Gastrocnemius medialis (tissue), 4 donors: ENCODE data around the gene MBNL1. TPM values are rescaled to one million over a fixed set of nuclear protein-coding genes. Genes with fewer than 3 reads are reported as not detected.

Experiments
- ATAC-seq, 2 donors: fragments of 150-250 bp; one replicate each; pipeline ENCODE4 v1.9.1; 2016
- DNase-seq, 2 donors: peaks; one replicate each; pipeline ENCODE4 v3.0.0-alpha.2; 2019
- H3K27ac ChIP-seq, 4 donors: fragments of 200-600 bp; sonication (generic); 1 replicate in 1 of 4; 2 replicates in 3 of 4; pipeline ENCODE4 v1.5.1; 2016 to 2018; ENCODE audit warnings: mild to moderate bottlenecking in 2 of 4, moderate library complexity in 1 of 4
- H3K27me3 ChIP-seq, 3 donors: fragments of 200-600 bp; sonication (generic) in 2 of 3; 1 replicate in 1 of 3; 2 replicates in 2 of 3; pipeline versions ENCODE4 v1.5.1 to v1.6.0; 2016 to 2019; ENCODE audit warnings: mild to moderate bottlenecking in 1 of 3, moderate library complexity in 1 of 3
- H3K36me3 ChIP-seq, 2 donors: fragments of 200-600 bp; sonication (generic) in 1 of 2; one replicate each; pipeline ENCODE4 v1.5.1; 2017 to 2018
- H3K4me1 ChIP-seq, 2 donors: fragments of 200-600 bp; sonication (generic) in 1 of 2; one replicate each; pipeline ENCODE4 v1.5.1; 2016 to 2017; ENCODE audit warnings: mild to moderate bottlenecking in 2 of 2
- H3K4me3 ChIP-seq, 4 donors: fragments of 200-600 bp; sonication (generic) in 3 of 4; 1 replicate in 1 of 4; 2 replicates in 3 of 4; pipeline ENCODE4 v1.5.1; 2016 to 2019; ENCODE audit warnings: mild to moderate bottlenecking in 2 of 4
- H3K9me3 ChIP-seq, 3 donors: fragments of 200-600 bp; sonication (generic) in 2 of 3; 1 replicate in 1 of 3; 2 replicates in 2 of 3; pipeline ENCODE4 v1.5.1; 2016 to 2019
- POLR2A ChIP-seq, 2 donors: fragments of 450-650 bp; IDR thresholded peaks; one replicate each; pipeline ENCODE4 v1.6.1; 2017; ENCODE audit warnings: antibody characterized with exemption in 2 of 2, mild to moderate bottlenecking in 2 of 2, moderate library complexity in 2 of 2
- in situ Hi-C, 4 donors: fragments of 200-750 bp; cut with MboI; loops; one replicate each; pipeline versions ENCODE4 v1.15.0 to v1.8.0; 2017; ENCODE audit warnings: low sequenced_read_pairs in 4 of 4
- intact Hi-C: fragments of 100-400 bp; cut with DNase I; formaldehyde crosslinking; loops from one replicate; pipeline ENCODE4 v1.15.1; 2023; ENCODE audit warnings: low total_unique reads
- total RNA-seq, 4 donors: library from RNA; depleted of rRNA; stranded (reverse); fragments of >200 nt; gene quantifications; one replicate each; pipeline versions ENCODE4 v1.1.0 to v1.2.3, GENCODE V29; 2016
- TF ChIP-seq, protein P1 (sequence below), 5 experiments: fragments of 450-650 bp in 3 of 5; fragments of 200-600 bp in 2 of 5; sonication (generic) in 2 of 5; IDR thresholded peaks in 4 of 5; conservative IDR thresholded peaks in 1 of 5; 1 replicate in 4 of 5; 2 replicates in 1 of 5; pipeline ENCODE4 v1.5.1; 2016 to 2019; ENCODE audit warnings: antibody characterized with exemption in 5 of 5, mild to moderate bottlenecking in 3 of 5, moderate library complexity in 3 of 5

Gene MBNL1
- total RNA-seq, 4 donors from 2014 or later: 519 to 597 (median 557) TPM

DNA sequence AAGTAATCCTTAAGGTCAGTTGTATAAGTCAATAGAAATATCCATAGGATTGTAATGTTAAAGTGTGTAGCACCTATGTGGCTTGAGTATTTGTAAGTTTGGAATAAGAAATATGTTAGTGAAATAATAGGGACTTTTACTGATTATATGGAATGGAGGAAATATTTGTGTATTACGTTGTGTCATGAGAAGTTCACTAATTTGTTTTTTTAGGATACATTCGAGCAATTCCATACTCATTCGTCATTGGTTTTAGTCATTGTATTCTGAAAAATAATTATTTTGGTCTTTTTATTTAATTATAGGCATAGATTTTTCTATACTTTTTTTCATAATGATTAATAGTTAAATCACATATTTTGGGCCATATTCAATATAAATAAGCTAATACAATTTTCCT, 21.0 kb downstream of the MBNL1 start:
- TF ChIP-seq, protein P1, sequence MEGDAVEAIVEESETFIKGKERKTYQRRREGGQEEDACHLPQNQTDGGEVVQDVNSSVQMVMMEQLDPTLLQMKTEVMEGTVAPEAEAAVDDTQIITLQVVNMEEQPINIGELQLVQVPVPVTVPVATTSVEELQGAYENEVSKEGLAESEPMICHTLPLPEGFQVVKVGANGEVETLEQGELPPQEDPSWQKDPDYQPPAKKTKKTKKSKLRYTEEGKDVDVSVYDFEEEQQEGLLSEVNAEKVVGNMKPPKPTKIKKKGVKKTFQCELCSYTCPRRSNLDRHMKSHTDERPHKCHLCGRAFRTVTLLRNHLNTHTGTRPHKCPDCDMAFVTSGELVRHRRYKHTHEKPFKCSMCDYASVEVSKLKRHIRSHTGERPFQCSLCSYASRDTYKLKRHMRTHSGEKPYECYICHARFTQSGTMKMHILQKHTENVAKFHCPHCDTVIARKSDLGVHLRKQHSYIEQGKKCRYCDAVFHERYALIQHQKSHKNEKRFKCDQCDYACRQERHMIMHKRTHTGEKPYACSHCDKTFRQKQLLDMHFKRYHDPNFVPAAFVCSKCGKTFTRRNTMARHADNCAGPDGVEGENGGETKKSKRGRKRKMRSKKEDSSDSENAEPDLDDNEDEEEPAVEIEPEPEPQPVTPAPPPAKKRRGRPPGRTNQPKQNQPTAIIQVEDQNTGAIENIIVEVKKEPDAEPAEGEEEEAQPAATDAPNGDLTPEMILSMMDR (IDR thresholded peaks at IDR 0.05 in 4 of 5, conservative IDR thresholded peaks at IDR 0.05 in 1 of 5): no peak
- TF ChIP-seq POLR2A (IDR thresholded peaks at IDR 0.05): no peak
- intact Hi-C loops (no loop called here), in situ Hi-C loops (no loop called here)
- peak overlapping the region in 1 of 4 donors; percentile 10 for H3K4me3 ChIP-seq
- no peaks in the 10 kb centered on the region for H3K27me3 ChIP-seq
- no peaks in the 10 kb centered on the region for H3K36me3 ChIP-seq
- H3K4me1 ChIP-seq: peaks cover 84 to 87% of the 10 kb centered on the region in 2 donors
- H3K9me3 ChIP-seq: no peaks in the 10 kb centered on the region
- DNase-seq (no peak), ATAC-seq (no peak)
- peak overlapping the region; percentile 58 to 92 (median 86) for H3K27ac ChIP-seq

DNA sequence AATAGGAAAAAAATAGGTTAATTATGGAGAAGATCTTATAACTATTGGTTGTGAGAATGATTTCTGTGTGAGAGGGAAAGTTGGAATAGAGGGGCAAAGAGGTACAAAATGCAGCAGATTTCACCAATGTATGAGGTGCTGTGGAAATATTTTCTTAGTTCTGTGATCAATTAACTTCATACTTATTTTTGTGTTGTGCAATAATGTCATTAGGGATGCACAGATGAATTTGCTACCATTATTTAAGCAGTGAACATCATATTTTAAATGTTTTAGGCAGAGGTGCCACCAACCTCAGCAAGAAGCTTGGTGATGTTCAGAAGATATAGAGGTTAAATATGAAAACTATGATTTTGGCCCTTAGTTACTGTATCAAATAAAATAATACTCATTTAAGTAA, 21.6 kb downstream of the MBNL1 start:
- no peak for DNase-seq
- peak overlapping the region; percentile 58 to 92 (median 86) for H3K27ac ChIP-seq
- intact Hi-C loops: no loop called here
- H3K4me3 ChIP-seq: no peak overlapping the region
- in situ Hi-C loops: no loop called here
- no peaks in the 10 kb centered on the region for H3K36me3 ChIP-seq
- no peak for TF ChIP-seq POLR2A (IDR thresholded peaks at IDR 0.05)
- TF ChIP-seq, protein P1 (IDR thresholded peaks at IDR 0.05 in 4 of 5, conservative IDR thresholded peaks at IDR 0.05 in 1 of 5): no peak
- no peaks in the 10 kb centered on the region for H3K27me3 ChIP-seq
- no peaks in the 10 kb centered on the region for H3K9me3 ChIP-seq
- peaks cover 84 to 87% of the 10 kb centered on the region in 2 donors for H3K4me1 ChIP-seq
- ATAC-seq: no peak

DNA sequence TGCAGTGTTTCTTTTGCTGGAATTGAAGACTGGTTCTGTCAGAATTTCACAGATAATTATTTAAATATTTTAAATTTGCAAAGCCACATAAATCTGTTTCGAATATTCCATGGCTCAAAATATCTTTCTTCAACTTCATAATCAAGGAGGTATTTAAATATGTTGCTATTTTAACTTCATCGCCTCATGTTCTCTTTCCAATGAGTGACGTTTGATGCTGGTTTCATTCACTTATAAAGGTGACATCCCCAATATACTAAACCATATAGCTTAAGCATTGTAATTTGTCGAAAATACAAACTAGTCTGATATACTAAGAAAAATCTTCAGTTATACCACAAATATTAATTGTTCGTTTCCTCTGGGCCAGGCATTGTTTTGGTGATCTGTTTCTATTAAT, 22.5 kb downstream of the MBNL1 start:
- Histone ChIP-seq H3K9me3 (no peaks in the 10 kb centered on the region), H3K36me3 (no peaks in the 10 kb centered on the region), H3K4me3 (peak overlapping the region in 1 of 4 donors; percentile 6), H3K4me1 (peaks cover 86 to 89% of the 10 kb centered on the region in 2 donors), H3K27ac (peak overlapping the region; percentile 58 to 92 (median 86)), H3K27me3 (no peaks in the 10 kb centered on the region)
- ATAC-seq (no peak), DNase-seq (no peak)
- intact Hi-C loops: no loop called here
- TF ChIP-seq, protein P1 (IDR thresholded peaks at IDR 0.05 in 4 of 5, conservative IDR thresholded peaks at IDR 0.05 in 1 of 5): no peak
- TF ChIP-seq POLR2A (IDR thresholded peaks at IDR 0.05): no peak
- in situ Hi-C loops: no loop called here

DNA sequence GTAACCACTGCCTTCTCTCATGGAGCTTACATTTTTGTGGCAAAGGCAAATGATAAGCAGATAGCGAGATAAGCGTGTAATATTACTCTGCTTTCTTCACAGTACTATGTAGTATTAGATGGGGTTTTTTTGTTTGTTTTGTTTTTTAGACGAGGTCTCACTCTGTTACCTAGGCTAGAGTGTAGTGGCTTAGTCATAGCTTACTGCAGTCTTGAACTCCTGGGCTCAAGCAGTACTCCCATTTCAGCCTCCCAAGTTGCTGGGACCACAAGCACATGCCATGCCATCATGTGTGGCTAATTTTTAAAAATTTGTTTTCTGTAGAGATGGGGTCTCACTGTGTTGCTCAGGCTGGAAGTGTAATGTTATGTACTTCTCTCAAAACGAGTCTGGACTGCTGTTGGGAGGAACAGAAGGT, 22.9 kb downstream of the MBNL1 start:
- ATAC-seq (no peak), DNase-seq (no peak)
- TF ChIP-seq POLR2A (IDR thresholded peaks at IDR 0.05): no peak
- TF ChIP-seq, protein P1 (IDR thresholded peaks at IDR 0.05 in 4 of 5, conservative IDR thresholded peaks at IDR 0.05 in 1 of 5): no peak
- H3K4me1 ChIP-seq: peaks cover 87 to 91% of the 10 kb centered on the region in 2 donors
- H3K27ac ChIP-seq: peak overlapping the region; percentile 58 to 92 (median 86)
- intact Hi-C loops: no loop called here
- no peaks in the 10 kb centered on the region for H3K9me3 ChIP-seq
- H3K36me3 ChIP-seq: no peaks in the 10 kb centered on the region
- in situ Hi-C loops: no loop called here
- H3K4me3 ChIP-seq: peak overlapping the region in 1 of 4 donors; percentile 6
- no peaks in the 10 kb centered on the region for H3K27me3 ChIP-seq

DNA sequence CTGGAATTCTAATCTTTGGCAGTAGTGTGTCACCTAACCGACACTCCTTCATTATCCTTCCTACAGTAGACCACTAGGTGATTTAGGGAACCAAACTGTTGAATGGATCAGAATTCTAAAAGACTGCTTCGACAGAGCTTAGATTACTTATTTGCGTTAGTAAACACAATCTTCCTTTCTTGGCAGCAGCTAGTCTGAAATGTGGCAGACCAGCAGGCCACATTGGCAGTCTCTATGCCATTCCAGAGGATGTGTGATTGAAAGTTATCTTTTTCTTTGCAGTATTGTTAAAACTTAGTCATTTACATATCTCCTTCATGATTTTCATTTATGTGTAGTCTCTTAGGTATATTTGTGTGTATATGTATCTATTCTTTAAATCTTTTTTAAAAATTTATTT, 23.6 kb downstream of the MBNL1 start:
- H3K27ac ChIP-seq: peak overlapping the region; percentile 58 to 92 (median 86)
- intact Hi-C loops: no loop called here
- no peak overlapping the region for H3K4me3 ChIP-seq

More for the DNA sequence above, 23.6 kb downstream of the MBNL1 start:
- H3K36me3 ChIP-seq: no peaks in the 10 kb centered on the region
- H3K9me3 ChIP-seq: no peaks in the 10 kb centered on the region
- H3K4me1 ChIP-seq: peaks cover 87 to 90% of the 10 kb centered on the region in 2 donors
- in situ Hi-C loops: no loop called here
- TF ChIP-seq, protein P1 (IDR thresholded peaks at IDR 0.05 in 4 of 5, conservative IDR thresholded peaks at IDR 0.05 in 1 of 5): no peak
- no peak for TF ChIP-seq POLR2A (IDR thresholded peaks at IDR 0.05)
- DNase-seq (no peak), ATAC-seq (no peak)
- H3K27me3 ChIP-seq: no peaks in the 10 kb centered on the region
